Measurements from ENCODE around the gene OTOGL. TPM values are rescaled to one million over a fixed set of nuclear protein-coding genes. Genes with fewer than 3 reads are reported as not detected.

The OTOGL gene
- total RNA-seq, 1 donor from 2014 or later = 0.09 TPM

- DNase-seq (no peak), ATAC-seq (no peak)
- no peak for TF ChIP-seq CTCF (IDR thresholded peaks at IDR 0.05)
- H3K36me3 ChIP-seq = no peaks in the 10 kb centered on the region
- H3K27ac ChIP-seq = no peak overlapping the region
- intact Hi-C loops (cut with DNase I) = no loop called here
- H3K4me1 ChIP-seq = no peaks in the 10 kb centered on the region
- no peaks in the 10 kb centered on the region for H3K9me3 ChIP-seq
- H3K27me3 ChIP-seq = no peaks in the 10 kb centered on the region
- no peak overlapping the region for H3K4me3 ChIP-seq
Measured at GRCh38 chr12:80381121-80381520, 281.8 kb downstream of the OTOGL start.

- DNase-seq (no peak), ATAC-seq (peak; percentile 14)
- Histone ChIP-seq H3K27me3 (no peaks in the 10 kb centered on the region), H3K4me3 (no peak overlapping the region), H3K9me3 (no peaks in the 10 kb centered on the region), H3K4me1 (no peaks in the 10 kb centered on the region), H3K36me3 (no peaks in the 10 kb centered on the region), H3K27ac (no peak overlapping the region)
- no peak for TF ChIP-seq CTCF (IDR thresholded peaks at IDR 0.05)
- intact Hi-C loops (cut with DNase I) = no loop called here
Measured at GRCh38 chr12:80382254-80382653, 282.9 kb downstream of the OTOGL start.

GRCh38 chr12:80400571-80400991 is 301.2 kb downstream of the OTOGL start:
- H3K4me3 ChIP-seq = peak overlapping the region; percentile 24
- H3K4me1 ChIP-seq = no peaks in the 10 kb centered on the region
- no peaks in the 10 kb centered on the region for H3K36me3 ChIP-seq
- H3K9me3 ChIP-seq = no peaks in the 10 kb centered on the region
- peaks cover 9% of the 10 kb centered on the region for H3K27me3 ChIP-seq
- DNase-seq (peak; percentile 46), ATAC-seq (peak; percentile 36)
- TF ChIP-seq CTCF (IDR thresholded peaks at IDR 0.05) = no peak
- H3K27ac ChIP-seq = no peak overlapping the region
- intact Hi-C loops (cut with DNase I) = no loop called here

GRCh38 chr12:80401191-80401590 is 301.9 kb downstream of the OTOGL start:
- no peak for DNase-seq
- H3K36me3 ChIP-seq = no peaks in the 10 kb centered on the region
- no peak overlapping the region for H3K27ac ChIP-seq
- no peak for TF ChIP-seq CTCF (IDR thresholded peaks at IDR 0.05)
- ATAC-seq = no peak
- no peak overlapping the region for H3K4me3 ChIP-seq
- intact Hi-C loops (cut with DNase I) = no loop called here
- H3K4me1 ChIP-seq = no peaks in the 10 kb centered on the region
- H3K9me3 ChIP-seq = no peaks in the 10 kb centered on the region
- H3K27me3 ChIP-seq = peaks cover 9% of the 10 kb centered on the region

GRCh38 chr12:80404629-80405028 is 305.3 kb downstream of the OTOGL start:
- no peak for TF ChIP-seq CTCF (IDR thresholded peaks at IDR 0.05)
- Histone ChIP-seq H3K27ac (no peak overlapping the region), H3K27me3 (peaks cover 9% of the 10 kb centered on the region), H3K36me3 (no peaks in the 10 kb centered on the region), H3K4me1 (no peaks in the 10 kb centered on the region), H3K4me3 (no peak overlapping the region), H3K9me3 (no peaks in the 10 kb centered on the region)
- intact Hi-C loops (cut with DNase I) = no loop called here
- no peak for DNase-seq
- ATAC-seq = no peak

- H3K4me1 ChIP-seq = no peaks in the 10 kb centered on the region
- peaks cover under 1% of the 10 kb centered on the region for H3K27me3 ChIP-seq
- ATAC-seq (no peak), DNase-seq (no peak)
- no peaks in the 10 kb centered on the region for H3K36me3 ChIP-seq
- H3K27ac ChIP-seq = no peak overlapping the region
- TF ChIP-seq CTCF (IDR thresholded peaks at IDR 0.05) = no peak
- intact Hi-C loops (cut with DNase I) = no loop called here
- no peaks in the 10 kb centered on the region for H3K9me3 ChIP-seq
- no peak overlapping the region for H3K4me3 ChIP-seq
Measured at GRCh38 chr12:80406253-80406652, 306.9 kb downstream of the OTOGL start.
